GM21737 (cell line): ENCODE data around the gene GAP43.

Experiments used
- ATAC-seq: cut with Tn5 transposase; IDR thresholded peaks from one replicate; pipeline ENCODE4 v1.9.1; 2021; ENCODE audit warnings: mild to moderate bottlenecking, moderate library complexity; ENCODE audit not compliant: unreplicated experiment

Gene GAP43

GRCh38 chr3:115623044-115623868 is at the start of gene GAP43:
TSS of gene GAP43 (plus strand) at chr3:115623510. CDS start at chr3:115623690, 180 bp downstream.
- no peak for ATAC-seq

- no peak for ATAC-seq
Measured at GRCh38 chr3:115576325-115576875, 46.9 kb upstream of the GAP43 start.

- ATAC-seq: no peak
Measured at GRCh38 chr3:115577000-115577399, 46.3 kb upstream of the GAP43 start.

GRCh38 chr3:115578331-115578730 is 45.0 kb upstream of the GAP43 start:
- ATAC-seq: no peak

GRCh38 chr3:115580566-115580965 is 42.7 kb upstream of the GAP43 start:
- no peak for ATAC-seq

- ATAC-seq: no peak
Measured at GRCh38 chr3:115581362-115582135, 41.8 kb upstream of the GAP43 start.

GRCh38 chr3:115588201-115589115 is 34.9 kb upstream of the GAP43 start:
- ATAC-seq: no peak

- ATAC-seq: no peak
Measured at GRCh38 chr3:115590873-115591272, 32.4 kb upstream of the GAP43 start.

GRCh38 chr3:115595611-115596275 is 27.6 kb upstream of the GAP43 start:
- no peak for ATAC-seq

GRCh38 chr3:115598216-115598615 is 25.1 kb upstream of the GAP43 start:
- no peak for ATAC-seq

GRCh38 chr3:115602194-115602593 is 21.1 kb upstream of the GAP43 start:
- no peak for ATAC-seq

- ATAC-seq: no peak
Measured at GRCh38 chr3:115611630-115612029, 11.7 kb upstream of the GAP43 start.

- no peak for ATAC-seq
Measured at GRCh38 chr3:115615001-115615814, 8.1 kb upstream of the GAP43 start.

GRCh38 chr3:115616461-115616860 is 6.8 kb upstream of the GAP43 start:
- no peak for ATAC-seq

GRCh38 chr3:115617591-115617990 is 5.7 kb upstream of the GAP43 start:
- no peak for ATAC-seq

GRCh38 chr3:115624029-115624741 is 875 bp downstream of the GAP43 start:
- ATAC-seq: no peak

GRCh38 chr3:115624901-115625300 is 1.6 kb downstream of the GAP43 start:
- ATAC-seq: no peak

GRCh38 chr3:115626006-115626409 is 2.7 kb downstream of the GAP43 start:
- ATAC-seq: no peak

- no peak for ATAC-seq
Measured at GRCh38 chr3:115626721-115627120, 3.4 kb downstream of the GAP43 start.
